ENCODE measurements around the gene CYP27A1. TPM values are rescaled to one million over a fixed set of nuclear protein-coding genes. Genes with fewer than 3 reads are reported as not detected.
"Not testable (repeated sequence)": the region's sequence is repeated elsewhere in the genome, so short reads cannot be mapped to it uniquely, and the experiment has no call there.

Gene CYP27A1
- polyA plus RNA-seq, 4 donors = 46.7 to 125 (median 98.6) TPM

GRCh38 chr2:218834685-218835084, 52.7 kb downstream of the CYP27A1 start:
- no peaks in the 10 kb centered on the region for H3K9me3 ChIP-seq (ENCODE audit: control insufficient read depth in 2 of 2, insufficient read depth in 1 of 2, low read depth in 1 of 2, low read length in 1 of 2)
- no peaks in the 10 kb centered on the region for H3K36me3 ChIP-seq (ENCODE audit: control insufficient read depth in 3 of 3, insufficient read depth in 2 of 3, low read depth in 1 of 3, low read length in 3 of 3)
- H3K27me3 ChIP-seq (ENCODE audit: control insufficient read depth in 3 of 3, insufficient read depth in 3 of 3, low read length in 3 of 3) = peaks cover 0 to 19% (median 0%) of the 10 kb centered on the region in 3 donors
- DNase-seq (no peak), FAIRE-seq (no peak)
- no peak overlapping the region for H3K27ac ChIP-seq (ENCODE audit: low read depth in 1 of 3, low read length in 2 of 3)
- no peak overlapping the region for H3K4me3 ChIP-seq (ENCODE audit: low read depth in 1 of 3, low read length in 3 of 3)
- H3K4me1 ChIP-seq (ENCODE audit: control insufficient read depth in 3 of 3, insufficient read depth in 2 of 3, low read depth in 1 of 3, low read length in 2 of 3) = no peaks in the 10 kb centered on the region
- WGBS, 3 donors = 59 to 69% (median 67%) methylated on average over 4 of the region's 4 CpGs

DNA sequence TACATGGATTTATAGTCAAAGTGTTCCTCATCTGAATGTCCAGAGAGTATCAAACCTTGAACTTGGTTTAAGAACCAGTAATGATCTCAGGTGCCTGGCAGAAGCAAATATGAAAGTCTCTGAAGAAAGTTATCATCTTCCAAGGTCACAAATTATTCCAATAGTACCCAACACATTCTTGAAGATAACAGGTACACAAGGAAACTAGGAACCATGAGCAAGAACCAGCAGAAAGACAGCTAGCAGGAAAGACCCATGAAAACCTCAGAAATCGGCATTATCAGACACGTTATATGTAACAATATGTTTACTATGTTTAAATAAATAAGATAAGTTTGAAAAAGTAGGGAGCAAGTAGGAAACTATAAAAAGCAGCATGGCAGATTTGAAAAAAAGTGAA, 55.5 kb downstream of the CYP27A1 start:
- Histone ChIP-seq H3K36me3 (ENCODE audit: control insufficient read depth in 3 of 3, insufficient read depth in 2 of 3, low read depth in 1 of 3, low read length in 3 of 3) (no peaks in the 10 kb centered on the region), H3K27me3 (ENCODE audit: control insufficient read depth in 3 of 3, insufficient read depth in 3 of 3, low read length in 3 of 3) (peaks cover 0 to 6% (median 0%) of the 10 kb centered on the region in 3 donors), H3K4me3 (ENCODE audit: low read depth in 1 of 3, low read length in 3 of 3) (no peak overlapping the region), H3K27ac (ENCODE audit: low read depth in 1 of 3, low read length in 2 of 3) (no peak overlapping the region), H3K9me3 (ENCODE audit: control insufficient read depth in 2 of 2, insufficient read depth in 1 of 2, low read depth in 1 of 2, low read length in 1 of 2) (no peaks in the 10 kb centered on the region), H3K4me1 (ENCODE audit: control insufficient read depth in 3 of 3, insufficient read depth in 2 of 3, low read depth in 1 of 3, low read length in 2 of 3) (no peaks in the 10 kb centered on the region)
- DNase-seq (no peak), FAIRE-seq (no peak)
- WGBS, 3 donors = 58 to 85% (median 74%) methylated on average over 2 of the region's 2 CpGs

DNA sequence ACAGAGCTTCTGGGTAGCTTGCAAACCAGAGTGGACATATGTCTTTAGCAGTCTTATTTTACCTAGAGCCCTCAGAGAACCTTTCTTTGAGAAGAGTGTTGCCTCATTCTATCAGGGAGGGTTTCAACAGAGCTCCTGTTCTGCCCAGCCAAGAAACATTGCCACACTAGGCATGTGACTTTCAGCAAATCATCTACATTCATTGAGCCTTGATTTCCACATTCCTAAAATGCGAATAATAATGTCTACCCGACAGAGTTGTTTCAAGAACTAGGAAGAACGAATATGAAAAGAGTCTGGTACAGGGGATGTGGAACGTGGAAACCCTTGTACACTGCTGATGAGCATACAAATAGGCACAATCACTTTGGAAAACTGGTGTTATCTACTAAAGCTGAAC, 57.5 kb downstream of the CYP27A1 start:
- H3K27me3 ChIP-seq (ENCODE audit: control insufficient read depth in 3 of 3, insufficient read depth in 3 of 3, low read length in 3 of 3) = peaks cover 0 to 3% (median 0%) of the 10 kb centered on the region in 3 donors
- no peaks in the 10 kb centered on the region for H3K4me1 ChIP-seq (ENCODE audit: control insufficient read depth in 3 of 3, insufficient read depth in 2 of 3, low read depth in 1 of 3, low read length in 2 of 3)
- DNase-seq (no peak), FAIRE-seq (no peak)
- no peak overlapping the region for H3K27ac ChIP-seq (ENCODE audit: low read depth in 1 of 3, low read length in 2 of 3)
- no peaks in the 10 kb centered on the region for H3K36me3 ChIP-seq (ENCODE audit: control insufficient read depth in 3 of 3, insufficient read depth in 2 of 3, low read depth in 1 of 3, low read length in 3 of 3)
- H3K4me3 ChIP-seq (ENCODE audit: low read depth in 1 of 3, low read length in 3 of 3) = no peak overlapping the region
- WGBS, 3 donors = 75 to 77% (median 77%) methylated on average over 4 of the region's 4 CpGs
- no peaks in the 10 kb centered on the region for H3K9me3 ChIP-seq (ENCODE audit: control insufficient read depth in 2 of 2, insufficient read depth in 1 of 2, low read depth in 1 of 2, low read length in 1 of 2)

- 83 to 90% (median 86%) methylated on average over 1 of the region's 1 CpG for WGBS, 3 donors
Measured at GRCh38 chr2:218839888-218840287, 57.9 kb downstream of the CYP27A1 start.

DNA sequence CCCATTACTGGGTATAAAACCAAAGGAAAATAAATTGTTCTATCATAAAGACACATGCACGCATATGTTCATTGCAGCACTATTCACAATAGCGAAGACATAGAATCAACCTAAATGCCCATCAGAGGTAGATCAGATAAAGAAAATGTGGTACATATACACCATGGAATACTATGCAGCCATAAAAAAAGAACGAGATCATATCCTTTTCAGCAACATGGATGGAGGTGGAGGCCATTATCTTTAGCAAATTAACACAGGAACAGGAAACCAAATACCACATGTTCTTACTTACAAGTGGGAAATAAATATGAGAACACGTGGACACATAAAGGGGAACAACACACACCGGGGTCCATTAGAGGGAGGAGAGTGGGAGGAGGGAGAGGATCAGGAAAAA, 62.4 kb downstream of the CYP27A1 start:
- FAIRE-seq; H3K27ac ChIP-seq (ENCODE audit: low read depth in 1 of 3, low read length in 2 of 3); H3K9me3 ChIP-seq (ENCODE audit: control insufficient read depth in 2 of 2, insufficient read depth in 1 of 2, low read depth in 1 of 2, low read length in 1 of 2); DNase-seq; H3K4me1 ChIP-seq (ENCODE audit: control insufficient read depth in 3 of 3, insufficient read depth in 2 of 3, low read depth in 1 of 3, low read length in 2 of 3); H3K36me3 ChIP-seq (ENCODE audit: control insufficient read depth in 3 of 3, insufficient read depth in 2 of 3, low read depth in 1 of 3, low read length in 3 of 3); H3K27me3 ChIP-seq (ENCODE audit: control insufficient read depth in 3 of 3, insufficient read depth in 3 of 3, low read length in 3 of 3); H3K4me3 ChIP-seq (ENCODE audit: low read depth in 1 of 3, low read length in 3 of 3): not testable (repeated sequence)
- 76 to 87% (median 85%) methylated on average over 5 of the region's 5 CpGs for WGBS, 3 donors

More at GRCh38 chr2:218839888-218840287, 57.9 kb downstream of the CYP27A1 start:
- no peaks in the 10 kb centered on the region for H3K4me1 ChIP-seq (ENCODE audit: control insufficient read depth in 3 of 3, insufficient read depth in 2 of 3, low read depth in 1 of 3, low read length in 2 of 3)
- H3K27ac ChIP-seq (ENCODE audit: low read depth in 1 of 3, low read length in 2 of 3) = no peak overlapping the region
- DNase-seq (no peak), FAIRE-seq (no peak)
- H3K27me3 ChIP-seq (ENCODE audit: control insufficient read depth in 3 of 3, insufficient read depth in 3 of 3, low read length in 3 of 3) = peaks cover 0 to 3% (median 0%) of the 10 kb centered on the region in 3 donors
- H3K36me3 ChIP-seq (ENCODE audit: control insufficient read depth in 3 of 3, insufficient read depth in 2 of 3, low read depth in 1 of 3, low read length in 3 of 3) = no peaks in the 10 kb centered on the region
- H3K4me3 ChIP-seq (ENCODE audit: low read depth in 1 of 3, low read length in 3 of 3) = no peak overlapping the region
- no peaks in the 10 kb centered on the region for H3K9me3 ChIP-seq (ENCODE audit: control insufficient read depth in 2 of 2, insufficient read depth in 1 of 2, low read depth in 1 of 2, low read length in 1 of 2)

- not testable (repeated sequence) for H3K4me1 ChIP-seq (ENCODE audit: control insufficient read depth in 3 of 3, insufficient read depth in 2 of 3, low read depth in 1 of 3, low read length in 2 of 3); H3K9me3 ChIP-seq (ENCODE audit: control insufficient read depth in 2 of 2, insufficient read depth in 1 of 2, low read depth in 1 of 2, low read length in 1 of 2); DNase-seq; H3K27ac ChIP-seq (ENCODE audit: low read depth in 1 of 3, low read length in 2 of 3); H3K4me3 ChIP-seq (ENCODE audit: low read depth in 1 of 3, low read length in 3 of 3); FAIRE-seq; H3K36me3 ChIP-seq (ENCODE audit: control insufficient read depth in 3 of 3, insufficient read depth in 2 of 3, low read depth in 1 of 3, low read length in 3 of 3)
- H3K27me3 ChIP-seq (ENCODE audit: control insufficient read depth in 3 of 3, insufficient read depth in 3 of 3, low read length in 3 of 3) = peaks cover 0 to 21% (median 6%) of the 10 kb centered on the region in 3 donors
- 69 to 83% (median 79%) methylated on average over 7 to 18 of the region's 18 CpGs for WGBS, 3 donors
Measured at GRCh38 chr2:218846963-218847362, 65.0 kb downstream of the CYP27A1 start.

- no peak for FAIRE-seq
- H3K4me1 ChIP-seq (ENCODE audit: control insufficient read depth in 3 of 3, insufficient read depth in 2 of 3, low read depth in 1 of 3, low read length in 2 of 3) = peaks cover 0 to 3% (median 0%) of the 10 kb centered on the region in 3 donors
- DNase-seq = no peak
- no peaks in the 10 kb centered on the region for H3K9me3 ChIP-seq (ENCODE audit: control insufficient read depth in 2 of 2, insufficient read depth in 1 of 2, low read depth in 1 of 2, low read length in 1 of 2)
- no peak overlapping the region for H3K27ac ChIP-seq (ENCODE audit: low read depth in 1 of 3, low read length in 2 of 3)
- H3K4me3 ChIP-seq (ENCODE audit: low read depth in 1 of 3, low read length in 3 of 3) = no peak overlapping the region
- H3K36me3 ChIP-seq (ENCODE audit: control insufficient read depth in 3 of 3, insufficient read depth in 2 of 3, low read depth in 1 of 3, low read length in 3 of 3) = no peaks in the 10 kb centered on the region
- peaks cover 0 to 44% (median 17%) of the 10 kb centered on the region in 3 donors for H3K27me3 ChIP-seq (ENCODE audit: control insufficient read depth in 3 of 3, insufficient read depth in 3 of 3, low read length in 3 of 3)
- WGBS, 3 donors = 69 to 79% (median 70%) methylated on average over 7 of the region's 7 CpGs
Measured at GRCh38 chr2:218849721-218850120, 67.8 kb downstream of the CYP27A1 start.

- H3K9me3 ChIP-seq (ENCODE audit: control insufficient read depth in 2 of 2, insufficient read depth in 1 of 2, low read depth in 1 of 2, low read length in 1 of 2) = no peaks in the 10 kb centered on the region
- H3K27ac ChIP-seq (ENCODE audit: low read depth in 1 of 3, low read length in 2 of 3) = no peak overlapping the region
- FAIRE-seq (no peak), DNase-seq (no peak)
- WGBS, 3 donors = 69 to 91% (median 81%) methylated on average over 2 of the region's 2 CpGs
- H3K4me3 ChIP-seq (ENCODE audit: low read depth in 1 of 3, low read length in 3 of 3) = no peak overlapping the region
- H3K4me1 ChIP-seq (ENCODE audit: control insufficient read depth in 3 of 3, insufficient read depth in 2 of 3, low read depth in 1 of 3, low read length in 2 of 3) = peaks cover 0 to 3% (median 0%) of the 10 kb centered on the region in 3 donors
- H3K36me3 ChIP-seq (ENCODE audit: control insufficient read depth in 3 of 3, insufficient read depth in 2 of 3, low read depth in 1 of 3, low read length in 3 of 3) = no peaks in the 10 kb centered on the region
- peaks cover 0 to 55% (median 19%) of the 10 kb centered on the region in 3 donors for H3K27me3 ChIP-seq (ENCODE audit: control insufficient read depth in 3 of 3, insufficient read depth in 3 of 3, low read length in 3 of 3)
Measured at GRCh38 chr2:218850796-218851195, 68.8 kb downstream of the CYP27A1 start.

- Histone ChIP-seq H3K27me3 (ENCODE audit: control insufficient read depth in 3 of 3, insufficient read depth in 3 of 3, low read length in 3 of 3) (peaks cover 0 to 60% (median 23%) of the 10 kb centered on the region in 3 donors), H3K4me3 (ENCODE audit: low read depth in 1 of 3, low read length in 3 of 3) (no peak overlapping the region), H3K4me1 (ENCODE audit: control insufficient read depth in 3 of 3, insufficient read depth in 2 of 3, low read depth in 1 of 3, low read length in 2 of 3) (peaks cover 0 to 3% (median 0%) of the 10 kb centered on the region in 3 donors), H3K36me3 (ENCODE audit: control insufficient read depth in 3 of 3, insufficient read depth in 2 of 3, low read depth in 1 of 3, low read length in 3 of 3) (no peaks in the 10 kb centered on the region), H3K27ac (ENCODE audit: low read depth in 1 of 3, low read length in 2 of 3) (no peak overlapping the region), H3K9me3 (ENCODE audit: control insufficient read depth in 2 of 2, insufficient read depth in 1 of 2, low read depth in 1 of 2, low read length in 1 of 2) (no peaks in the 10 kb centered on the region)
- 47 to 69% (median 55%) methylated on average over 3 of the region's 3 CpGs for WGBS, 3 donors
- FAIRE-seq (no peak), DNase-seq (no peak)
Measured at GRCh38 chr2:218851286-218851685, 69.3 kb downstream of the CYP27A1 start.
